ENCODE measurements around the gene MT1X.

The MT1X gene

DNA sequence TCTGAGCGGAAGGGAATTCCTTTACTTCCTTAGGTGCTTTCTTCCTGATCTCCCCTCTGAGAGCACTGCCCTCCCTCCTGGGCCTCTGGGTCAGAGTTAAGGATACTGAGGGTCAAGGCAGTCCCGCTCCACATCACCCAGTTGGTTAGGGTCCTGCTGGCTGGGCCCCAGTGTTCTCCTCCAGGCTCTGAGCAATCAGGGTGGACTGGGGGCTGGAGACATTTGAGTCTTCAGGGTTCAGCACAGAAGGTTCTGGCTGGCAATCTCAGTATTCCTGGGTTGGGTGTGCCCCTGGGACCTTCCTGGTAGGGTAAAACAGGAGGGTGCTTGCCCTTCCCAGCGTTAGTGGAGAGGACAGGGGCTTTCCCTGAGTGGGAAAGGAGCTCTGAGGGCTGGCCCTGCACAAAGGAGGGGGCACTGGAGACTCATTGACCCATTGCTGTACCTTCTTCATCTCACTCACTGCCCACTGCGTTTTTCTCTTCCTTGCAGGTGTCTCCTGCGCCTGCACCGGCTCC lies 49.4 kb upstream of the MT1X start:
- no peak overlapping the region for H3K27ac ChIP-seq (ENCODE audit: extremely low read depth, low read depth, low read length)
- H3K36me3 ChIP-seq (ENCODE audit: control insufficient read depth in 2 of 2, insufficient read depth in 1 of 2, low read length in 2 of 2), result no peaks in the 10 kb centered on the region
- CTCF ChIA-PET, result interaction anchor here (0.6 kb wide), 1 partner anchor 29 kb away, joined by 5 read pairs; no protein-coding TSS in a partner anchor
- no peaks in the 10 kb centered on the region for H3K9me3 ChIP-seq (ENCODE audit: control insufficient read depth, insufficient read depth, low read depth, low read length)
- TF ChIP-seq HOXA7 (CRISPR knock-in tag; IDR thresholded peaks at IDR 0.05; ENCODE audit: borderline replicate concordance) (no peak), ZNF16 (tag by site-specific recombination; IDR thresholded peaks at IDR 0.05; ENCODE audit: low read depth) (no peak), ZNF148 (tag by site-specific recombination; IDR thresholded peaks at IDR 0.05; ENCODE audit: borderline replicate concordance) (no peak), GLI4 (tag by site-specific recombination; IDR thresholded peaks at IDR 0.05) (no peak), ZNF394 (tag by site-specific recombination; IDR thresholded peaks at IDR 0.05; ENCODE audit: borderline replicate concordance) (no peak), ZNF830 (tag by site-specific recombination; IDR thresholded peaks at IDR 0.05; ENCODE audit: low read depth) (no peak), ZNF350 (tag by site-specific recombination; IDR thresholded peaks at IDR 0.05) (no peak), ZNF23 (tag by site-specific recombination; IDR thresholded peaks at IDR 0.05; ENCODE audit: borderline replicate concordance) (no peak)
- TF ChIP-seq, protein P1, sequence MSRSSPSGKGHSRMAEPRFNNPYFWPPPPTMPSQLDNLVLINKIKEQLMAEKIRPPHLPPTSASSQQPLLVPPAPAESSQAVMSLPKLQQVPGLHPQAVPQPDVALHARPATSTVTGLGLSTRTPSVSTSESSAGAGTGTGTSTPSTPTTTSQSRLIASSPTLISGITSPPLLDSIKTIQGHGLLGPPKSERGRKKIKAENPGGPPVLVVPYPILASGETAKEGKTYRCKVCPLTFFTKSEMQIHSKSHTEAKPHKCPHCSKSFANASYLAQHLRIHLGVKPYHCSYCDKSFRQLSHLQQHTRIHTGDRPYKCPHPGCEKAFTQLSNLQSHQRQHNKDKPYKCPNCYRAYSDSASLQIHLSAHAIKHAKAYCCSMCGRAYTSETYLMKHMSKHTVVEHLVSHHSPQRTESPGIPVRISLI (tag by site-specific recombination; IDR thresholded peaks at IDR 0.05), result no peak
- POLR2A ChIA-PET, result no interaction called here
- no peaks in the 10 kb centered on the region for H3K4me1 ChIP-seq (ENCODE audit: control insufficient read depth, insufficient read depth, low read length)
- H3K4me3 ChIP-seq (ENCODE audit: low read depth, low read length), result no peak overlapping the region

- no peaks in the 10 kb centered on the region for H3K4me1 ChIP-seq (ENCODE audit: control insufficient read depth, insufficient read depth, low read length)
- ChIA-PET CTCF (interaction anchor here (0.6 to 0.9 kb wide), 2 partner anchors 23 to 28 kb away, joined by 3 to 5 read pairs; no protein-coding TSS in a partner anchor), POLR2A (interaction anchor here (0.9 kb wide), 1 partner anchor 25 kb away, joined by 3 read pairs; the partner anchor contains the start of gene MT2A)
- H3K36me3 ChIP-seq (ENCODE audit: control insufficient read depth in 2 of 2, insufficient read depth in 1 of 2, low read length in 2 of 2), result no peaks in the 10 kb centered on the region
- H3K9me3 ChIP-seq (ENCODE audit: control insufficient read depth, insufficient read depth, low read depth, low read length), result no peaks in the 10 kb centered on the region
- H3K27ac ChIP-seq (ENCODE audit: extremely low read depth, low read depth, low read length), result no peak overlapping the region
- no peak overlapping the region for H3K4me3 ChIP-seq (ENCODE audit: low read depth, low read length)
- TF ChIP-seq ZNF514 (tag by site-specific recombination; IDR thresholded peaks at IDR 0.05), result no peak
- no peak for TF ChIP-seq FEZF1 (tag by site-specific recombination; IDR thresholded peaks at IDR 0.05)
- no peak for TF ChIP-seq ZNF561 (tag by site-specific recombination; IDR thresholded peaks at IDR 0.05; ENCODE audit: borderline replicate concordance)
- TF ChIP-seq, protein P2, sequence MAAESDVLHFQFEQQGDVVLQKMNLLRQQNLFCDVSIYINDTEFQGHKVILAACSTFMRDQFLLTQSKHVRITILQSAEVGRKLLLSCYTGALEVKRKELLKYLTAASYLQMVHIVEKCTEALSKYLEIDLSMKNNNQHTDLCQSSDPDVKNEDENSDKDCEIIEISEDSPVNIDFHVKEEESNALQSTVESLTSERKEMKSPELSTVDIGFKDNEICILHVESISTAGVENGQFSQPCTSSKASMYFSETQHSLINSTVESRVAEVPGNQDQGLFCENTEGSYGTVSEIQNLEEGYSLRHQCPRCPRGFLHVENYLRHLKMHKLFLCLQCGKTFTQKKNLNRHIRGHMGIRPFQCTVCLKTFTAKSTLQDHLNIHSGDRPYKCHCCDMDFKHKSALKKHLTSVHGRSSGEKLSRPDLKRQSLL (tag by site-specific recombination; IDR thresholded peaks at IDR 0.05), result no peak
- TF ChIP-seq ZNF311 (tag by site-specific recombination; IDR thresholded peaks at IDR 0.05; ENCODE audit: borderline replicate concordance), result no peak
- no peak for TF ChIP-seq EGR2 (tag by site-specific recombination; IDR thresholded peaks at IDR 0.05; ENCODE audit: low read depth)
- TF ChIP-seq REPIN1 (tag by site-specific recombination; IDR thresholded peaks at IDR 0.05; ENCODE audit: low read depth), result no peak
- no peak for TF ChIP-seq ZNF157 (tag by site-specific recombination; IDR thresholded peaks at IDR 0.05)
- TF ChIP-seq ZNF324 (tag by site-specific recombination; IDR thresholded peaks at IDR 0.05), result no peak
- TF ChIP-seq ZNF23 (tag by site-specific recombination; IDR thresholded peaks at IDR 0.05; ENCODE audit: borderline replicate concordance), result no peak
- TF ChIP-seq, protein P3, sequence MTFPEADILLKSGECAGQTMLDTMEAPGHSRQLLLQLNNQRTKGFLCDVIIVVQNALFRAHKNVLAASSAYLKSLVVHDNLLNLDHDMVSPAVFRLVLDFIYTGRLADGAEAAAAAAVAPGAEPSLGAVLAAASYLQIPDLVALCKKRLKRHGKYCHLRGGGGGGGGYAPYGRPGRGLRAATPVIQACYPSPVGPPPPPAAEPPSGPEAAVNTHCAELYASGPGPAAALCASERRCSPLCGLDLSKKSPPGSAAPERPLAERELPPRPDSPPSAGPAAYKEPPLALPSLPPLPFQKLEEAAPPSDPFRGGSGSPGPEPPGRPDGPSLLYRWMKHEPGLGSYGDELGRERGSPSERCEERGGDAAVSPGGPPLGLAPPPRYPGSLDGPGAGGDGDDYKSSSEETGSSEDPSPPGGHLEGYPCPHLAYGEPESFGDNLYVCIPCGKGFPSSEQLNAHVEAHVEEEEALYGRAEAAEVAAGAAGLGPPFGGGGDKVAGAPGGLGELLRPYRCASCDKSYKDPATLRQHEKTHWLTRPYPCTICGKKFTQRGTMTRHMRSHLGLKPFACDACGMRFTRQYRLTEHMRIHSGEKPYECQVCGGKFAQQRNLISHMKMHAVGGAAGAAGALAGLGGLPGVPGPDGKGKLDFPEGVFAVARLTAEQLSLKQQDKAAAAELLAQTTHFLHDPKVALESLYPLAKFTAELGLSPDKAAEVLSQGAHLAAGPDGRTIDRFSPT (tag by site-specific recombination; IDR thresholded peaks at IDR 0.05), result no peak
- TF ChIP-seq ZNF560 (tag by site-specific recombination; IDR thresholded peaks at IDR 0.05; ENCODE audit: borderline replicate concordance), result no peak
- no peak for TF ChIP-seq ZNF585B (tag by site-specific recombination; IDR thresholded peaks at IDR 0.05)
- no peak for TF ChIP-seq ZNF398 (tag by site-specific recombination; IDR thresholded peaks at IDR 0.05)
- no peak for TF ChIP-seq ATF2 (tag by site-specific recombination; IDR thresholded peaks at IDR 0.05; ENCODE audit: low read depth)
- no peak for TF ChIP-seq ZNF548 (tag by site-specific recombination; IDR thresholded peaks at IDR 0.05)
Observed at GRCh38 chr16:56633535-56633934, 48.7 kb upstream of the MT1X start.
